Measurements from ENCODE around the gene CCR9. TPM values are rescaled to one million over a fixed set of nuclear protein-coding genes. Genes with fewer than 3 reads are reported as not detected.

CCR9 gene
- total RNA-seq, 1 donor from 2014 or later: not detected

DNA sequence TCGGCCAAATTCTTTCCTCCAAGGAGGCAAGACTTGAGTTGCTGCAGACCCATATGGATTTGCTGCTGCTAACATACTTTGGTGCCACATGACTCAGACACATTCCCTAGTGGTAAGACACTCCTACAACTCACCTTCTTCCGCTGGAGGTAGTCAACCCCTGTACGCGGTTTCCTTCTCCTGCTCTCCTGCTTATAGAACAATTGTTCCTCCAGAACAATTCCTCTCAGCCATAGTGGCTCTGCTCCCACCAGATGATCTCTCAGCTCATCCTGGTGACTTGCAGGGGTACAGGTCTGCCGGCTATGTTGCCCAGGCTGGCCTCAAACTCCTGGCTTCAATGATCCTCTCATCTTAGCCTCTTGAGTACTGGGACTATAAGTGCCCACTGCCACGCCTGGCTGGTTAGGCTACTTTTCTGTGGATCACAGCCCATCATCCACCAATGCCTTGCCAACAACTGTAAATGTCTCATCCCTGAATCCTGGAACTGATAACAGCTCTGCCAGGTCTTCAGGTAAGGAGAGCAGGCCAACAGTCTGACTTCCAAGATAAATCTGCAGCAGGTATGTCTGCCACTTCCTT lies 54.5 kb downstream of the CCR9 start:
- TF ChIP-seq, protein P1, sequence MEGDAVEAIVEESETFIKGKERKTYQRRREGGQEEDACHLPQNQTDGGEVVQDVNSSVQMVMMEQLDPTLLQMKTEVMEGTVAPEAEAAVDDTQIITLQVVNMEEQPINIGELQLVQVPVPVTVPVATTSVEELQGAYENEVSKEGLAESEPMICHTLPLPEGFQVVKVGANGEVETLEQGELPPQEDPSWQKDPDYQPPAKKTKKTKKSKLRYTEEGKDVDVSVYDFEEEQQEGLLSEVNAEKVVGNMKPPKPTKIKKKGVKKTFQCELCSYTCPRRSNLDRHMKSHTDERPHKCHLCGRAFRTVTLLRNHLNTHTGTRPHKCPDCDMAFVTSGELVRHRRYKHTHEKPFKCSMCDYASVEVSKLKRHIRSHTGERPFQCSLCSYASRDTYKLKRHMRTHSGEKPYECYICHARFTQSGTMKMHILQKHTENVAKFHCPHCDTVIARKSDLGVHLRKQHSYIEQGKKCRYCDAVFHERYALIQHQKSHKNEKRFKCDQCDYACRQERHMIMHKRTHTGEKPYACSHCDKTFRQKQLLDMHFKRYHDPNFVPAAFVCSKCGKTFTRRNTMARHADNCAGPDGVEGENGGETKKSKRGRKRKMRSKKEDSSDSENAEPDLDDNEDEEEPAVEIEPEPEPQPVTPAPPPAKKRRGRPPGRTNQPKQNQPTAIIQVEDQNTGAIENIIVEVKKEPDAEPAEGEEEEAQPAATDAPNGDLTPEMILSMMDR (IDR thresholded peaks at IDR 0.05; ENCODE audit: unreplicated experiment): no peak
- peaks cover 15% of the 10 kb centered on the region for H3K4me1 Mint-ChIP-seq (ENCODE audit: low read depth)
- H3K9me3 Mint-ChIP-seq (ENCODE audit: low read depth): no peaks in the 10 kb centered on the region
- no peaks in the 10 kb centered on the region for H3K27me3 Mint-ChIP-seq
- H3K4me3 Mint-ChIP-seq (ENCODE audit: low read depth): no peak overlapping the region
- DNase-seq (ENCODE audit: low spot score, unreplicated experiment): no peak
- peak overlapping the region; percentile 12 for H3K27ac Mint-ChIP-seq
- H3K36me3 Mint-ChIP-seq (ENCODE audit: insufficient read depth): peaks cover 6% of the 10 kb centered on the region

DNA sequence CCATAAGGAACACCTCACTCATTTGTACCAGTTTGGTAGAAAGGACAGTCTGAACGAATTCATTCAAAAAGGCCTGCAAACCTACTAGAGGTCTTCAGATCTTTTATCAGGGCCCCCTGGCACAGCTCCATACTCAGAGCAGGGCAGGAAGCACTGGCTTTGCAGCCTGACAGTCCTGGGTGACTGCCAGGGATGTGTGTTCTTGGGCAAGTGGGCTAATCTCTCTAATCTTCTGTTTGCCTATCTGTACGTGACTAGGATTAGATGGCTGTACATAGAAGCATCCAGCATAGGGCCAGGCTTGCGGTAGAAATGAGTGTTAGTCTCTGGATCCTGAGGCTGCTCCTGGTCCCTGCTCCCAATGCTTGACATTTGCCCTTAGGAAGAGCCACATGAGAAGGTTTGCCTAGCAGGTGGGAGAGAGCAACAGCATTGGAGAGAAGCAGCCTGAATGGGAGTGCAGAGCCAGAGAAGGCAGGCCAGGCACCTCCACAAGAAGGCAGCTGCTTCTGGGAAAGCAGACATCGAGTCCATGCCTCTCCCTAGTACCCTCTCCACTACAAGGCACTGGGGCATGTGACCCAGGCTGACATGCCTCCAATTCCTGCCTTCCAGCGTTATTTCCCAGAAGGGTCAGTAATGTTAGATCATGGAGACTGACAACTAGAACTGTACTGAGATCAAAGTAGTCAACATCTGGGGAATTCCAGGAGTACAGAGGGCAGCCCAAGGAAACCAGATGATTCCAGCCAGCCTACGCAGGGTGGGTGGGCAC lies 55.9 kb downstream of the CCR9 start:
- Mint-ChIP-seq H3K4me1 (ENCODE audit: low read depth) (peaks cover 15% of the 10 kb centered on the region), H3K9me3 (ENCODE audit: low read depth) (no peaks in the 10 kb centered on the region), H3K27me3 (no peaks in the 10 kb centered on the region), H3K27ac (no peak overlapping the region), H3K4me3 (ENCODE audit: low read depth) (no peak overlapping the region), H3K36me3 (ENCODE audit: insufficient read depth) (peaks cover 11% of the 10 kb centered on the region)
- TF ChIP-seq, protein P1 (IDR thresholded peaks at IDR 0.05; ENCODE audit: unreplicated experiment): no peak
- DNase-seq (ENCODE audit: low spot score, unreplicated experiment): no peak

DNA sequence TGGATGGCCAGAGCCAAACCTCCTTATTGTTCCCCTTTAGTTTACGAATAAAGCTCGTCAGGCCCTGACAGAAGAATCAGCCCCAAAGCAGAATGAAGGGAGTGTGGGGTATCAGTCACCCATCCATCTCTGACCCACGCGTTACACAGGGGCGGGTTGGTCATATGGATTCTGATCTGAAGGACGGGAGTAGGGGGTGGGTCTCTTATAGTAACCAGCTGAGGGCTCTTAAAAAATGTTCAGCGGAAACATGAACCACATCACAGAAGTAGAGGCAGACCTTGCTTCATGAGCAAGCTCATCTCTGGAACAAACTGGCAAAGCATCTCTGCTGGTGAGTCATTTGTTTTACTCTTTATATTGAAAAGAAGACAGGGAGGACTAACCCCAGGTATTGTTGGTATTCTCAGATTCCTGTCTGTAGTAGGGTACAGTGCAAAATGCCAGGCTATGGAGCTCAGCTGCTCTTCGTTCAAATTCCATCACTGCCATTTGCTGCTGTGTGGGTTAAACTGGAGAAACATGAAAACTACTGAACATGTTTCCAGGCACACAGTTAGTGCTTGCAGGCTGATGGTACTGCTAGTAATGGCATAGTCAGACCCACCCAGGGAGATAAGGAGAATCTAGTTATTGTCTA lies 57.0 kb downstream of the CCR9 start, which contains the start of gene CXCR6:
CXCR6 (plus strand) TSS at position 258 of the 640 bp plus-strand sequence. CDS start 3,018 bp downstream, outside the sequence.
- Mint-ChIP-seq H3K27ac (no peak within 1 kb of the TSS), H3K27me3 (no peaks in the 10 kb centered on the region), H3K36me3 (ENCODE audit: insufficient read depth) (peaks cover 11% of the 10 kb centered on the region), H3K9me3 (ENCODE audit: low read depth) (no peaks in the 10 kb centered on the region), H3K4me1 (ENCODE audit: low read depth) (peaks cover 15% of the 10 kb centered on the region), H3K4me3 (ENCODE audit: low read depth) (no peak within 1 kb of the TSS)
- no peak for DNase-seq (ENCODE audit: low spot score, unreplicated experiment)
- TF ChIP-seq, protein P1 (IDR thresholded peaks at IDR 0.05; ENCODE audit: unreplicated experiment): no peak

DNA sequence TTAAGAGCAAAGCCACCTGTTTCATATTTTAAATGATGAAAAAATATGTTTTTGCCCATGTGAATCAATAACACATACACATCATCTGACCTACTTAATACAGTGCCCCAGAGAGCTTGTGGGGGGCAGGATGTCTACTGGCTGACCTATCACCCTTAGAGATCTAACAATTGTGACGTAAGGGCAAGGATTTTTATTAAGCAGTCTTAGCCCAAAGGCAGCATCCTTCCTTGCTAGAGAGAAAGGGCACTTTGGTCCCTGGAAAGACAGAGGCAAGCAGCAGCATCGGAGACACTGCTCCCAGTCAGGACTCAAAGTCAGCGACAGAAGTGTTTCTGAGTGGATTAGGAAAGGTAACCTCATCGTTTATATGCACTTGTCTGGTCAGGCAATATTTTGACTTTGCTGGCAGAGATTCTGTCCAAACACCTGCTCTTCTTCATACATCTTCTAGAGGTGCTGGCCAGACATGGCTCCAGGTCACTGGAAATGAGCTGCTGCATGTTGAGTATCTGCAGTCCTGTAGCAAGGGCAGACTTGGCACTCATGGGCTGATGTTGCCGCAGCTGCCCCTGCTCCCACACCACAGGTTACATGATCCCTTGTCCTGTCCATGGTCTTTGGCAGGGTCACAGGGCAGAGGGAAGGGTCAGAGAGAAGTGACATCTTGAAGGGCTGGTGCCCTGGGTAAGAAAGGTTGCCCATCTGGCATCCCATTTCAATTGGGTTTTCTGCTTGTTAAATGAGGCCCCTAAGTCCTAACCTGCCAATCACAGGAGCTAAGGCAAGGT lies 58.7 kb downstream of the CCR9 start:
- Mint-ChIP-seq H3K36me3 (ENCODE audit: insufficient read depth) (peaks cover 11% of the 10 kb centered on the region), H3K4me1 (ENCODE audit: low read depth) (peaks cover 9% of the 10 kb centered on the region), H3K27ac (no peak overlapping the region), H3K4me3 (ENCODE audit: low read depth) (no peak overlapping the region), H3K27me3 (no peaks in the 10 kb centered on the region), H3K9me3 (ENCODE audit: low read depth) (no peaks in the 10 kb centered on the region)
- TF ChIP-seq, protein P1 (IDR thresholded peaks at IDR 0.05; ENCODE audit: unreplicated experiment): no peak
- no peak for DNase-seq (ENCODE audit: low spot score, unreplicated experiment)

DNA sequence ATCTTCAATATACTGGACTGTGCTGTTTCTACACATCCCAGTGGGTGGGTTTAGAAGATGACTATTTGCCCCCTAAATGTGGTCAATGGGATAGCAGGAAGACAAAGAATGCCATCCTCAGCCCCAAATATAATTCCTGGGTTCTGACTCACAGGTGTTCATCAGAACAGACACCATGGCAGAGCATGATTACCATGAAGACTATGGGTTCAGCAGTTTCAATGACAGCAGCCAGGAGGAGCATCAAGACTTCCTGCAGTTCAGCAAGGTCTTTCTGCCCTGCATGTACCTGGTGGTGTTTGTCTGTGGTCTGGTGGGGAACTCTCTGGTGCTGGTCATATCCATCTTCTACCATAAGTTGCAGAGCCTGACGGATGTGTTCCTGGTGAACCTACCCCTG lies 60.0 kb downstream of the CCR9 start:
- no peak for DNase-seq (ENCODE audit: low spot score, unreplicated experiment)
- Mint-ChIP-seq H3K9me3 (ENCODE audit: low read depth) (no peaks in the 10 kb centered on the region), H3K4me3 (ENCODE audit: low read depth) (no peak overlapping the region), H3K27me3 (no peaks in the 10 kb centered on the region), H3K27ac (no peak overlapping the region), H3K36me3 (ENCODE audit: insufficient read depth) (peaks cover 6% of the 10 kb centered on the region), H3K4me1 (ENCODE audit: low read depth) (no peaks in the 10 kb centered on the region)
- TF ChIP-seq, protein P1 (IDR thresholded peaks at IDR 0.05; ENCODE audit: unreplicated experiment): no peak
